HepG2 (cell line): ENCODE measurements around the gene KSR1. TPM values are rescaled to one million over a fixed set of nuclear protein-coding genes. Genes with fewer than 3 reads are reported as not detected.
A peak's percentile ranks its signal among the peaks of the same experiment; 100 is the strongest.

ENCODE experiments used
- CERS6 ChIP-seq: sonication (generic); formaldehyde crosslinking; IDR thresholded peaks from 2 replicates; pipeline ENCODE4 v1.5.0; 2020; ENCODE audit warnings: missing genetic modification reagents
- MAZ ChIP-seq, 2 experiments: sonication (generic) in 1 of 2; formaldehyde crosslinking in 1 of 2; IDR thresholded peaks; 2 replicates each; pipeline versions ENCODE4 v1.5.0 to v1.6.1; 2012 to 2020; ENCODE audit warnings: low read depth in 2 of 2, mild to moderate bottlenecking in 2 of 2, borderline replicate concordance in 1 of 2, improper control_type of control experiment in 1 of 2, low read length in 1 of 2, missing genetic modification reagents in 1 of 2, moderate library complexity in 1 of 2
- MLXIP ChIP-seq: sonication (generic); formaldehyde crosslinking; IDR thresholded peaks from 2 replicates; pipeline ENCODE4 v1.9.0; 2021; ENCODE audit warnings: missing genetic modification reagents, borderline replicate concordance
- NCOA1 ChIP-seq: sonication (generic); formaldehyde crosslinking; IDR thresholded peaks from 2 replicates; pipeline ENCODE4 v1.9.0; 2021; ENCODE audit warnings: missing genetic modification reagents
- NFE2L1 ChIP-seq: sonication (generic); formaldehyde crosslinking; IDR thresholded peaks from 2 replicates; pipeline ENCODE4 v1.4.0; 2020; ENCODE audit warnings: missing genetic modification reagents, mild to moderate bottlenecking, borderline replicate concordance
- PAF1 ChIP-seq: IDR thresholded peaks from 2 replicates; pipeline ENCODE4 v1.6.1; 2016; ENCODE audit warnings: missing genetic modification reagents, missing compliant biosample characterization
- PCBP1 ChIP-seq: fragments of 200-400 bp; formaldehyde crosslinking; IDR thresholded peaks from 2 replicates; pipeline ENCODE4 v1.6.1; 2017; ENCODE audit warnings: mild to moderate bottlenecking, low read depth, low read length, borderline replicate concordance
- PRPF4 ChIP-seq: fragments of 200-400 bp; formaldehyde crosslinking; IDR thresholded peaks from 2 replicates; pipeline ENCODE4 v1.6.1; 2016; ENCODE audit warnings: low read length, low read depth; ENCODE audit not compliant: poor library complexity, severe bottlenecking
- REL ChIP-seq: sonication (generic); formaldehyde crosslinking; conservative IDR thresholded peaks from 2 replicates; pipeline ENCODE4 v1.8.0; 2022; ENCODE audit warnings: mild to moderate bottlenecking, missing genetic modification reagents, moderate library complexity
- TSC22D2 ChIP-seq: sonication (generic); formaldehyde crosslinking; IDR thresholded peaks from 2 replicates; pipeline ENCODE4 v1.5.1; 2020; ENCODE audit warnings: missing genetic modification reagents, mild to moderate bottlenecking, borderline replicate concordance
- ZNF326 ChIP-seq: sonication (generic); formaldehyde crosslinking; IDR thresholded peaks from 2 replicates; pipeline ENCODE4 v1.4.0; 2020; ENCODE audit warnings: missing genetic modification reagents, borderline replicate concordance
- ZNF552 ChIP-seq: sonication (generic); formaldehyde crosslinking; IDR thresholded peaks from 2 replicates; pipeline ENCODE4 v1.9.0; 2022; ENCODE audit warnings: missing genetic modification reagents, mild to moderate bottlenecking, borderline replicate concordance
- ZNF766 ChIP-seq: sonication (generic); formaldehyde crosslinking; IDR thresholded peaks from 2 replicates; pipeline ENCODE4 v1.5.0; 2020; ENCODE audit warnings: missing genetic modification reagents, borderline replicate concordance
- ZNF83 ChIP-seq: sonication (generic); formaldehyde crosslinking; IDR thresholded peaks from 2 replicates; pipeline ENCODE4 v1.4.0; 2020; ENCODE audit warnings: missing genetic modification reagents, mild to moderate bottlenecking, borderline replicate concordance
- polyA plus RNA-seq, 8 experiments: library from polyadenylated mRNA; depleted of rRNA in 3 of 8; stranded (reverse) in 7 of 8; unstranded in 1 of 8; fragments of >200 nt; fragmentation: Illumina TruSeq in 4 of 8; extraction: Trizol in 4 of 8; gene quantifications; 2 replicates each; pipeline versions ENCODE4 v1.2.1 to v1.2.3, GENCODE V29; 2011 to 2016; ENCODE audit warnings: low read depth in 4 of 8, missing spikeins in 1 of 8, mixed read lengths in 1 of 8; ENCODE audit not compliant: insufficient read depth in 1 of 8
- total RNA-seq, 5 experiments: library from RNA; depleted of rRNA; stranded (reverse); fragments of >200 nt; fragmentation: Illumina TruSeq; extraction: Trizol; gene quantifications; 2 replicates each; pipeline ENCODE4 v1.2.3, GENCODE V29; 2016; ENCODE audit warnings: low read depth in 1 of 5
- TF ChIP-seq, protein P1 (sequence below): IDR thresholded peaks from 2 replicates; pipeline ENCODE4 v1.6.1; 2018; ENCODE audit warnings: missing genetic modification reagents, mild to moderate bottlenecking, missing compliant biosample characterization
- TF ChIP-seq, protein P2 (sequence below): sonication (generic); formaldehyde crosslinking; IDR thresholded peaks from 2 replicates; pipeline ENCODE4 v1.5.1; 2020; ENCODE audit warnings: missing genetic modification reagents, mild to moderate bottlenecking, borderline replicate concordance
- TF ChIP-seq, protein P3 (sequence below): sonication (generic); formaldehyde crosslinking; IDR thresholded peaks from 2 replicates; pipeline ENCODE4 v1.8.0; 2022; ENCODE audit warnings: missing genetic modification reagents, mild to moderate bottlenecking, moderate library complexity, borderline replicate concordance

The KSR1 gene
- total and polyA plus RNA-seq, 2 of the 13 experiments (the other 11 are each of a cell fraction or from before 2014, with no cell fraction given) = 10.1 to 16.6 TPM

GRCh38 chr17:27558842-27559505 lies 102.7 kb downstream of the KSR1 start (continued):
- TF ChIP-seq, protein P1, sequence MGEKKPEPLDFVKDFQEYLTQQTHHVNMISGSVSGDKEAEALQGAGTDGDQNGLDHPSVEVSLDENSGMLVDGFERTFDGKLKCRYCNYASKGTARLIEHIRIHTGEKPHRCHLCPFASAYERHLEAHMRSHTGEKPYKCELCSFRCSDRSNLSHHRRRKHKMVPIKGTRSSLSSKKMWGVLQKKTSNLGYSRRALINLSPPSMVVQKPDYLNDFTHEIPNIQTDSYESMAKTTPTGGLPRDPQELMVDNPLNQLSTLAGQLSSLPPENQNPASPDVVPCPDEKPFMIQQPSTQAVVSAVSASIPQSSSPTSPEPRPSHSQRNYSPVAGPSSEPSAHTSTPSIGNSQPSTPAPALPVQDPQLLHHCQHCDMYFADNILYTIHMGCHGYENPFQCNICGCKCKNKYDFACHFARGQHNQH = peak; percentile 41; the same call in 1 of the 2 replicates
- TF ChIP-seq, protein P2, sequence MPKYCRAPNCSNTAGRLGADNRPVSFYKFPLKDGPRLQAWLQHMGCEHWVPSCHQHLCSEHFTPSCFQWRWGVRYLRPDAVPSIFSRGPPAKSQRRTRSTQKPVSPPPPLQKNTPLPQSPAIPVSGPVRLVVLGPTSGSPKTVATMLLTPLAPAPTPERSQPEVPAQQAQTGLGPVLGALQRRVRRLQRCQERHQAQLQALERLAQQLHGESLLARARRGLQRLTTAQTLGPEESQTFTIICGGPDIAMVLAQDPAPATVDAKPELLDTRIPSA = no peak
- TF ChIP-seq ZNF83 (CRISPR knock-in tag) (no peak), REL (CRISPR knock-in tag) (no peak), TSC22D2 (CRISPR knock-in tag) (no peak), MLXIP (CRISPR knock-in tag) (no peak), NCOA1 (0 out of 2 replicates have a peak, but pooled peaks have one; percentile 57), PCBP1 (no peak), ZNF552 (no peak), NFE2L1 (no peak), CERS6 (CRISPR knock-in tag) (no peak), MAZ (IDR thresholded peaks at IDR 0.05; ENCODE audit: borderline replicate concordance, low read depth, low read length) (0 out of 2 replicates have a peak, but pooled peaks have one; percentile 18), MAZ (CRISPR knock-in tag; IDR thresholded peaks at IDR 0.05; ENCODE audit: low read depth) (no peak), ZNF766 (CRISPR knock-in tag) (no peak), PAF1 (no peak), ZNF326 (no peak), PRPF4 (no peak)
- TF ChIP-seq, protein P3, sequence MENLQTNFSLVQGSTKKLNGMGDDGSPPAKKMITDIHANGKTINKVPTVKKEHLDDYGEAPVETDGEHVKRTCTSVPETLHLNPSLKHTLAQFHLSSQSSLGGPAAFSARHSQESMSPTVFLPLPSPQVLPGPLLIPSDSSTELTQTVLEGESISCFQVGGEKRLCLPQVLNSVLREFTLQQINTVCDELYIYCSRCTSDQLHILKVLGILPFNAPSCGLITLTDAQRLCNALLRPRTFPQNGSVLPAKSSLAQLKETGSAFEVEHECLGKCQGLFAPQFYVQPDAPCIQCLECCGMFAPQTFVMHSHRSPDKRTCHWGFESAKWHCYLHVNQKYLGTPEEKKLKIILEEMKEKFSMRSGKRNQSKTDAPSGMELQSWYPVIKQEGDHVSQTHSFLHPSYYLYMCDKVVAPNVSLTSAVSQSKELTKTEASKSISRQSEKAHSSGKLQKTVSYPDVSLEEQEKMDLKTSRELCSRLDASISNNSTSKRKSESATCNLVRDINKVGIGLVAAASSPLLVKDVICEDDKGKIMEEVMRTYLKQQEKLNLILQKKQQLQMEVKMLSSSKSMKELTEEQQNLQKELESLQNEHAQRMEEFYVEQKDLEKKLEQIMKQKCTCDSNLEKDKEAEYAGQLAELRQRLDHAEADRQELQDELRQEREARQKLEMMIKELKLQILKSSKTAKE (CRISPR knock-in tag) = peak; percentile 58
